CD8-positive, alpha-beta memory T cell (primary cell): ENCODE data around the gene ITPRID2. TPM values are rescaled to one million over a fixed set of nuclear protein-coding genes. Genes with fewer than 3 reads are reported as not detected.

Source experiments
- CTCF ChIA-PET: fragments of 350-600 bp; sonication (Branson Sonifier 250); formaldehyde crosslinking; loops from one replicate; lab custom pipeline; 2021; ENCODE audit warnings: antibody characterized with exemption; lab: Charles Lee
- POLR2A ChIA-PET: fragments of 350-600 bp; sonication (Branson Sonifier 250); formaldehyde crosslinking; loops from one replicate; lab custom pipeline; 2021; ENCODE audit warnings: antibody characterized with exemption; lab: Charles Lee
- DNase-seq, 5 donors: peaks; one replicate each; pipeline versions ENCODE4 v3.0.0 to v3.0.0-alpha.2; 2020 to 2022; ENCODE audit warnings: mixed read lengths in 1 of 5
- H3K27ac ChIP-seq: one replicate; pipeline ENCODE4 v1.7.0; 2013; ENCODE audit warnings: low read depth, mild to moderate bottlenecking, low read length, moderate library complexity
- H3K27me3 ChIP-seq: 2 replicates; pipeline ENCODE4 v1.7.0; 2013; ENCODE audit warnings: low read length, mild to moderate bottlenecking; ENCODE audit not compliant: insufficient read depth, poor library complexity, severe bottlenecking
- H3K36me3 ChIP-seq: 2 replicates; pipeline ENCODE4 v1.7.0; 2013; ENCODE audit warnings: mild to moderate bottlenecking, low read length, moderate library complexity; ENCODE audit not compliant: insufficient read depth
- H3K4me1 ChIP-seq: 2 replicates; pipeline ENCODE4 v1.7.0; 2013; ENCODE audit warnings: mild to moderate bottlenecking, low read length, moderate library complexity; ENCODE audit not compliant: insufficient read depth
- H3K4me3 ChIP-seq: 2 replicates; pipeline ENCODE4 v1.7.0; 2013; ENCODE audit warnings: mild to moderate bottlenecking, low read length
- H3K9me3 ChIP-seq: 2 replicates; pipeline ENCODE4 v1.7.0; 2013; ENCODE audit warnings: mild to moderate bottlenecking, low read length
- H3K27ac Mint-ChIP-seq, 8 donors: one replicate each; pipeline ENCODE4 v1.8.0; 2020 to 2021; ENCODE audit warnings: mixed read lengths in 8 of 8, mild to moderate bottlenecking in 6 of 8, inconsistent platforms in 3 of 8, moderate library complexity in 3 of 8
- H3K27me3 Mint-ChIP-seq, 2 donors: one replicate each; pipeline ENCODE4 v1.8.0; 2020 to 2021; ENCODE audit warnings: mixed read lengths in 2 of 2, mild to moderate bottlenecking in 1 of 2, moderate library complexity in 1 of 2
- H3K36me3 Mint-ChIP-seq, 3 donors: one replicate each; pipeline ENCODE4 v1.8.0; 2020 to 2021; ENCODE audit warnings: mixed read lengths in 3 of 3, inconsistent platforms in 1 of 3, mild to moderate bottlenecking in 1 of 3
- H3K4me1 Mint-ChIP-seq, 3 donors: one replicate each; pipeline ENCODE4 v1.8.0; 2020 to 2021; ENCODE audit warnings: mixed read lengths in 3 of 3, inconsistent platforms in 1 of 3, mild to moderate bottlenecking in 1 of 3
- H3K4me3 Mint-ChIP-seq, 7 donors: one replicate each; pipeline ENCODE4 v1.8.0; 2020 to 2021; ENCODE audit warnings: mixed read lengths in 7 of 7, mild to moderate bottlenecking in 6 of 7, moderate library complexity in 4 of 7, inconsistent platforms in 2 of 7
- H3K9me3 Mint-ChIP-seq, 5 donors: one replicate each; pipeline ENCODE4 v1.8.0; 2020 to 2022; ENCODE audit warnings: mixed read lengths in 5 of 5, mild to moderate bottlenecking in 3 of 5, moderate library complexity in 2 of 5, inconsistent platforms in 1 of 5
- polyA plus RNA-seq: library from polyadenylated mRNA; unstranded; fragments of 300-500 nt; fragmentation: Illumina TruSeq; gene quantifications from one replicate; pipeline ENCODE4 v1.2.3, GENCODE V29; 2021
- total RNA-seq, 2 experiments: library from RNA; stranded (reverse); gene quantifications; one replicate each; pipeline ENCODE4 v1.2.3, GENCODE V29; 2021

The ITPRID2 gene
- total and polyA plus RNA-seq, 3 experiments from 2014 or later: 3.4 to 58.4 (median 51.8) TPM

DNA sequence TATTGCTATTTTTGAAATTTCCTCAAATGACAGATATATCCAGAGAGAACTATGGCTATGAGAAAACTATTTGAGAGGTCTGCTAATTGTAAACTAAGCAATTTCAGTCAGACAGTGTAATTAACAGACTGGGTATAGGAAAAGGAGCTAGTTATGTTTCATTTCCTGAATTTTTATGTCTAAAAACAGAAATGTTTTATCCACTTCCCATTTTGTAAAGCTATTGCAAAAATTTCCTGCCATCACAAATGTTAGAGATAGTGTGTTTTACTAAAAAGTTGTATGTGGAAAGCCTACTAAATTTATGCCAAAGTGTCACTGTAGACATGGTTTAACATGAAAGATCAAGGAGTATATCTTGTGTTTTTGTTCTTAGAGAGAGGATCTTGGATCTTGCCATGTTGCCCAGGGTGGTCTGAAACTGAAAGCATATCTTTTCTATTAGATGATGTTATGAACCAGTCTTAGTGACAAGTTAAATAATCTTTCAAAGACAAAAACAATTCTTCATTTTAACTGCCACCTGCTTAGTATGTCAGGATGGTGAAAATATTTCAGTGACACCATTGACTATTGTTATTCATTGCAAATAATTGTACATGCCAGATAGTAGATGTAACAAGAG is 40.5 kb upstream of the ITPRID2 start:
- POLR2A ChIA-PET: no interaction called here
- Histone ChIP-seq H3K36me3 (no peaks in the 10 kb centered on the region), H3K4me3 (no peak overlapping the region), H3K4me1 (no peaks in the 10 kb centered on the region), H3K27me3 (no peaks in the 10 kb centered on the region), H3K27ac (no peak overlapping the region), H3K9me3 (no peaks in the 10 kb centered on the region)
- no peak overlapping the region for H3K27ac Mint-ChIP-seq
- H3K36me3 Mint-ChIP-seq: no peaks in the 10 kb centered on the region
- no peaks in the 10 kb centered on the region for H3K9me3 Mint-ChIP-seq
- no peaks in the 10 kb centered on the region for H3K4me1 Mint-ChIP-seq
- H3K27me3 Mint-ChIP-seq: peaks cover 0 to 29% of the 10 kb centered on the region in 2 donors
- H3K4me3 Mint-ChIP-seq: no peak overlapping the region
- no peak for DNase-seq
- CTCF ChIA-PET: interaction anchor here (0.6 kb wide), 1 partner anchor 235 kb away, joined by 3 read pairs; no protein-coding TSS in a partner anchor

DNA sequence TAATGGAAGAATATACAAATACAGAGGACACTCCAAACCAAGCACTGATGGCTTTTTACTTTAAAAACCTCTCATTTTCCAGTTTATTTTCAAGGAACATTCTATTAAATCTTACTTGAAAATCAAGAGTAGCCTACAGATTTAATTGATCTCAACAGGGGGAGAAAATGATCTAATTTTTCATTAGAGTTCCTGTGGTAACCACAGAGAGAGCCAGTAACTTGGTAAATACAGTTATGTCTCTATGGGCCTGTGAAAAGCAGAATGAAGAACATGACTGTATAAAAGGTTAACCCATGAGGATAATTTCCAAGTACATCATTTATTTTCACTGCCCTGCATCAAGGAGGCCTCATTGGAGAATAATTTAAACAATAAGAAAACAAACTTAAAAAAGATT is 39.8 kb upstream of the ITPRID2 start:
- Mint-ChIP-seq H3K36me3 (no peaks in the 10 kb centered on the region), H3K4me3 (no peak overlapping the region), H3K4me1 (no peaks in the 10 kb centered on the region), H3K27me3 (peaks cover 0 to 32% of the 10 kb centered on the region in 2 donors), H3K9me3 (no peaks in the 10 kb centered on the region), H3K27ac (no peak overlapping the region)
- no peaks in the 10 kb centered on the region for H3K4me1 ChIP-seq
- H3K4me3 ChIP-seq: no peak overlapping the region
- H3K27ac ChIP-seq: no peak overlapping the region
- no peaks in the 10 kb centered on the region for H3K9me3 ChIP-seq
- H3K27me3 ChIP-seq: no peaks in the 10 kb centered on the region
- DNase-seq: no peak
- no peaks in the 10 kb centered on the region for H3K36me3 ChIP-seq
- CTCF ChIA-PET: no interaction called here
- POLR2A ChIA-PET: no interaction called here

DNA sequence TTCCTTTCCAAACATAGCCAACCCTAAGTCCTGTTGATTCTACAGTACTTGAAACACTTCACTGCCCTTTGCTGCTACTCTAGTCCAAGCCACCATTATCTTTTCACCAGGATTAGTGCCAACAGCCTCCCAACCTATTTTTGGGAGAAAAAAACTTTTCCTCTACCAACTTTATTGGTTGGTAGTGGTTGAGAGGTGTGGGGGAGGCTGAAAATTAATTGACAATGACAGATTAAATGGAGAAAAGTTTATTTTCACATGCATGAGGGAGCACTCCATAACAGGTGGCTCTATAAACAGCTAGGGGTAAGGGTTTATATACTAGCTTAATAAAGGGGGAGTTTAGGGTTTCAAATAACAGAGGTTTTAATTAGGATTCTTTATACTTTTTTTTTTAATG is 37.8 kb upstream of the ITPRID2 start:
- Mint-ChIP-seq H3K9me3 (no peaks in the 10 kb centered on the region), H3K36me3 (no peaks in the 10 kb centered on the region), H3K4me3 (no peak overlapping the region), H3K27ac (no peak overlapping the region), H3K4me1 (no peaks in the 10 kb centered on the region), H3K27me3 (peaks cover 0 to 31% of the 10 kb centered on the region in 2 donors)
- DNase-seq: no peak
- Histone ChIP-seq H3K9me3 (no peaks in the 10 kb centered on the region), H3K27ac (no peak overlapping the region), H3K4me1 (no peaks in the 10 kb centered on the region), H3K27me3 (no peaks in the 10 kb centered on the region), H3K36me3 (no peaks in the 10 kb centered on the region), H3K4me3 (no peak overlapping the region)
- CTCF ChIA-PET: no interaction called here
- POLR2A ChIA-PET: interaction anchor here (0.6 kb wide), 1 partner anchor 131 kb away, joined by 4 read pairs; no protein-coding TSS in a partner anchor

DNA sequence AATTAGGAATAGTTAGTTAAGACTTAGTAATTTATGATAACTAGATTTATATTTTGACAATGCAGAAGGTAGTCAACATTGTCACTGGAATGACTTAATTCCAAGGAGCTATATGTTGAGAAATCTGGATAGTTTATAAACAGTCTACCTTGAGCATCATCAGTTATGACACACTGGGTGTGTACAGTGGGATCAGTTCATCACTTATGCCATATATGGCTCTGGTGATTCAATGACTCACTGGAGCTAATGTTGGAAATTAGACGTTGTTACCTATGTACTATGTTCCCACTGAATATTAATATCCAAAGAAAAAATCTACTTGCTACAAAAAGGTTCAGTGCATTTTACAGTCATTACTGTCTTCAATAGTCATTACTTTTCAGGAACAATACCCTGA is 34.0 kb upstream of the ITPRID2 start:
- ChIA-PET CTCF (no interaction called here), POLR2A (no interaction called here)
- H3K27ac ChIP-seq: no peak overlapping the region
- H3K27me3 ChIP-seq: no peaks in the 10 kb centered on the region
- H3K4me3 ChIP-seq: no peak overlapping the region
- no peak overlapping the region for H3K27ac Mint-ChIP-seq
- H3K27me3 Mint-ChIP-seq: peaks cover 3 to 15% of the 10 kb centered on the region in 2 donors
- no peaks in the 10 kb centered on the region for H3K4me1 ChIP-seq
- no peaks in the 10 kb centered on the region for H3K9me3 ChIP-seq
- H3K36me3 Mint-ChIP-seq: no peaks in the 10 kb centered on the region
- no peaks in the 10 kb centered on the region for H3K9me3 Mint-ChIP-seq
- no peak overlapping the region for H3K4me3 Mint-ChIP-seq
- no peak for DNase-seq
- no peaks in the 10 kb centered on the region for H3K36me3 ChIP-seq
- no peaks in the 10 kb centered on the region for H3K4me1 Mint-ChIP-seq

DNA sequence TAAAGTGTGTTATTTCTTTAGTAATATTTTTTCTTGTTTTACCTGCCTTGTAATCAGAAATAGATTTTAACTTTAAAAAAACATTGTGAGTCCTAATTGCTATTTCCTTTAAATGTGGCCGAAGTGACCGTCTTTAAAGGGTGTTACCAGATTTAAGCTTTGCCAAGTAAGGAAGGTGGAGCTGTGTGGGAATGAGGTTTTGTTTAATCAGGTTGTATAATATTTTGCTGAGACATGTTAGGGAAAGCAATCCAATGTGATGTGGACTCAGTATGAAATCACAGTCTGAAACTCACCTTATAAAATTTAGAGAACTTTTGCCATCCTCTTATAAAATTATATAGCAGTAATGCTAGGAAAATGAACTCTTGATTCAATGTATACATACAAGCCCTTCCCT is 32.9 kb upstream of the ITPRID2 start:
- DNase-seq: no peak
- no peak overlapping the region for H3K27ac Mint-ChIP-seq
- CTCF ChIA-PET: no interaction called here

DNA sequence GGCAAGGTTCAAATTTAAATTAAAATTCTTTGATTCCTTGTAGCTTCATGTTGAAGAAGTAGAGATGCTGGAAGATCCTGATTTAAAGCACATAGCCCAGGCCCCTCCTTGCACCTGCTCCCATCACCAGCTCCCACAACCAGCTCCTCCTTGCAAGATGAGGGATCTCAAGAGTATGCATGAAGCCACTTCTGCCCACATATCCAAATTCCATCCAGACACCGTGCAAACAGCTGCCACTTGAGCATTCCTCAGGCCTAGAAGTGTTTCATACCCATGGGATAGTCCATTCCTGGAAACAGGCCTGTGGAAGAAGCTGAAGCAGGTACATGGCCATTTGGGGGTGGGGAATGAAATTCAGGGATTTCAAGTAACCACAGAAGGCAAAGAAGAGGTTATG is 32.4 kb upstream of the ITPRID2 start:
- ChIA-PET CTCF (no interaction called here), POLR2A (no interaction called here)
- Histone ChIP-seq H3K27ac (no peak overlapping the region), H3K27me3 (no peaks in the 10 kb centered on the region), H3K4me3 (no peak overlapping the region), H3K36me3 (no peaks in the 10 kb centered on the region), H3K9me3 (no peaks in the 10 kb centered on the region), H3K4me1 (no peaks in the 10 kb centered on the region)
- Mint-ChIP-seq H3K36me3 (no peaks in the 10 kb centered on the region), H3K9me3 (no peaks in the 10 kb centered on the region), H3K4me3 (no peak overlapping the region), H3K27me3 (peaks cover 3 to 18% of the 10 kb centered on the region in 2 donors), H3K27ac (no peak overlapping the region), H3K4me1 (no peaks in the 10 kb centered on the region)
- no peak for DNase-seq

More for the DNA sequence above, 32.9 kb upstream of the ITPRID2 start:
- Histone ChIP-seq H3K4me3 (no peak overlapping the region), H3K9me3 (no peaks in the 10 kb centered on the region), H3K36me3 (no peaks in the 10 kb centered on the region), H3K27ac (no peak overlapping the region), H3K27me3 (no peaks in the 10 kb centered on the region), H3K4me1 (no peaks in the 10 kb centered on the region)
- no peaks in the 10 kb centered on the region for H3K4me1 Mint-ChIP-seq
- no peaks in the 10 kb centered on the region for H3K36me3 Mint-ChIP-seq
- H3K27me3 Mint-ChIP-seq: peaks cover 3 to 19% of the 10 kb centered on the region in 2 donors
- no peak overlapping the region for H3K4me3 Mint-ChIP-seq
- H3K9me3 Mint-ChIP-seq: no peaks in the 10 kb centered on the region
- POLR2A ChIA-PET: no interaction called here

DNA sequence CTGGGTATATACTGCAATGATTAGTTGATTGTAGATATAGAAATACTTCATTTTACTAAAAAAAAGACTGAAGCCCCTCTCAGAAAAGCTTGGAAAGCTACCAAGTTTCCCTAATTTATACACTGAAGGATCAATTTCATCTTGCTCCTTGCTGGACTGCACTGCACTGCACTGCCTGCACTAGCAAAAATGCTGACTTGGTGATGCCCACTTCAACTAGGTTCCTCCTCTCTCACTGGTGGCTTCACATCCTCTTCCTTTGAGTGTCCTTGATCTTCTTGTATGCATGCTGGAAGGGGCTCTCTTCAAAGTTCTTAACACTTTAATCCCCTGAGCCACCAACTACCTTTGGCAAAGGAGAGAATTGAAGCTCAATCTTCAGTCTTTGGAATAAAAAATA is 31.7 kb upstream of the ITPRID2 start:
- no peaks in the 10 kb centered on the region for H3K36me3 ChIP-seq

DNA sequence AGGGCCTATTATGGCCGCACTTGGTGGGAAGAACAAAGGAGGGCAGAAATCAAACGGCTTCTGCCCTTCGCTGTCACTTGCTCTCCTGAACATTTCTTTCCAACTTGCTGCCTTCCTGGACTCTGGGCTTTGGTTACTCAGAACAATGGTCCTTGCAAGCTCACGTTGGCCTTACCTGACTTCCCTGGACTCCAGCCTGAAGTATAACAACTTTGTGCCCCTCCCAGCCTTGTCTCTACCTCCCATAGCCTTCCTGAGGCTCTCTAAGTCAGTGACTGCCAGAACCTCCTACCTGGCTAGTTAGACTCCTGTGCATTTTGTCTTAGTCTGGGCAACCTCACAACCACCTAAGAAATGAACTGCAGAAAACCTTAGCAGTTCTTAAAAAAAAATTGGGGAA is 30.2 kb upstream of the ITPRID2 start:
- no peak overlapping the region for H3K4me3 Mint-ChIP-seq
- DNase-seq: no peak
- H3K4me1 ChIP-seq: no peaks in the 10 kb centered on the region
- ChIA-PET CTCF (no interaction called here), POLR2A (no interaction called here)
- H3K4me1 Mint-ChIP-seq: no peaks in the 10 kb centered on the region
- no peaks in the 10 kb centered on the region for H3K36me3 Mint-ChIP-seq
- no peaks in the 10 kb centered on the region for H3K36me3 ChIP-seq
- H3K9me3 Mint-ChIP-seq: no peaks in the 10 kb centered on the region
- H3K27me3 Mint-ChIP-seq: peaks cover 10 to 26% of the 10 kb centered on the region in 2 donors
- no peaks in the 10 kb centered on the region for H3K27me3 ChIP-seq
- no peak overlapping the region for H3K27ac ChIP-seq
- no peaks in the 10 kb centered on the region for H3K9me3 ChIP-seq
- H3K4me3 ChIP-seq: no peak overlapping the region
- no peak overlapping the region for H3K27ac Mint-ChIP-seq

More for the DNA sequence above, 31.7 kb upstream of the ITPRID2 start:
- H3K27ac ChIP-seq: no peak overlapping the region
- Mint-ChIP-seq H3K36me3 (no peaks in the 10 kb centered on the region), H3K4me3 (no peak overlapping the region), H3K27me3 (peaks cover 10 to 21% of the 10 kb centered on the region in 2 donors), H3K4me1 (no peaks in the 10 kb centered on the region), H3K9me3 (no peaks in the 10 kb centered on the region), H3K27ac (no peak overlapping the region)
- ChIA-PET CTCF (no interaction called here), POLR2A (no interaction called here)
- H3K4me3 ChIP-seq: no peak overlapping the region
- H3K9me3 ChIP-seq: no peaks in the 10 kb centered on the region
- H3K27me3 ChIP-seq: no peaks in the 10 kb centered on the region
- H3K4me1 ChIP-seq: no peaks in the 10 kb centered on the region
- DNase-seq: no peak
